GM23248 (cell line): ENCODE data around the gene ITGAL. TPM values are rescaled to one million over a fixed set of nuclear protein-coding genes. Genes with fewer than 3 reads are reported as not detected.
A peak's percentile ranks its signal among the peaks of the same experiment; 100 is the strongest.
"Not testable (repeated sequence)": the region's sequence is repeated elsewhere in the genome, so short reads cannot be mapped to it uniquely, and the experiment has no call there.

ENCODE experiments used
- DNase-seq: peaks from one replicate; pipeline ENCODE4 v3.0.0-alpha.2; 2015
- H2AFZ ChIP-seq: fragments of 200-600 bp; sonication (generic); 2 replicates; pipeline ENCODE4 v1.6.1; 2016; ENCODE audit warnings: antibody characterized with exemption
- H3F3A ChIP-seq: fragments of 200-600 bp; sonication (generic); 2 replicates; pipeline ENCODE4 v1.6.1; 2016; ENCODE audit warnings: mild to moderate bottlenecking, antibody characterized with exemption, mixed run types; ENCODE audit not compliant: insufficient read depth
- H3K27ac ChIP-seq: fragments of 200-600 bp; sonication (generic); 2 replicates; pipeline ENCODE4 v1.5.1; 2016; ENCODE audit warnings: mild to moderate bottlenecking
- H3K27me3 ChIP-seq: fragments of 200-600 bp; sonication (generic); replicated peaks from 2 replicates; pipeline ENCODE4 v1.6.1; 2016; ENCODE audit warnings: mild to moderate bottlenecking; ENCODE audit not compliant: insufficient read depth
- H3K36me3 ChIP-seq: fragments of 200-600 bp; sonication (generic); 2 replicates; pipeline ENCODE4 v1.6.1; 2016; ENCODE audit warnings: low read depth, mild to moderate bottlenecking
- H3K4me1 ChIP-seq: fragments of 200-600 bp; sonication (generic); 2 replicates; pipeline ENCODE4 v1.6.1; 2016; ENCODE audit warnings: mild to moderate bottlenecking; ENCODE audit not compliant: insufficient read depth
- H3K4me2 ChIP-seq: fragments of 200-600 bp; sonication (generic); one replicate; pipeline ENCODE4 v1.6.1; 2016; ENCODE audit warnings: mild to moderate bottlenecking; ENCODE audit not compliant: unreplicated experiment
- H3K4me3 ChIP-seq: fragments of 200-600 bp; sonication (generic); 2 replicates; pipeline ENCODE4 v1.5.1; 2016; ENCODE audit warnings: mild to moderate bottlenecking
- H3K79me2 ChIP-seq: fragments of 200-600 bp; sonication (generic); 2 replicates; pipeline ENCODE4 v1.6.1; 2016; ENCODE audit warnings: mild to moderate bottlenecking; ENCODE audit not compliant: insufficient read depth
- H3K9ac ChIP-seq: fragments of 200-600 bp; sonication (generic); 2 replicates; pipeline ENCODE4 v1.6.1; 2016; ENCODE audit warnings: mild to moderate bottlenecking
- H3K9me2 ChIP-seq: fragments of 200-600 bp; sonication (generic); 2 replicates; pipeline ENCODE4 v1.6.1; 2016; ENCODE audit warnings: mixed run types, mild to moderate bottlenecking, moderate library complexity; ENCODE audit not compliant: insufficient read depth
- H3K9me3 ChIP-seq: fragments of 200-600 bp; sonication (generic); one replicate; pipeline ENCODE4 v1.6.1; 2017; ENCODE audit warnings: low read depth
- H4K20me1 ChIP-seq: fragments of 200-600 bp; sonication (generic); 2 replicates; pipeline ENCODE4 v1.6.0; 2016; ENCODE audit not compliant: insufficient read depth
- EZH2 ChIP-seq: fragments of 200-600 bp; sonication (generic); IDR thresholded peaks from 2 replicates; pipeline ENCODE4 v1.6.1; 2018; ENCODE audit warnings: antibody characterized with exemption, mild to moderate bottlenecking; ENCODE audit not compliant: insufficient read depth, poor library complexity, severe bottlenecking
- EZH2phosphoT487 ChIP-seq: fragments of 200-600 bp; sonication (generic); IDR thresholded peaks from 2 replicates; pipeline ENCODE4 v1.6.1; 2018; ENCODE audit warnings: antibody characterized with exemption, moderate library complexity, mild to moderate bottlenecking, low read depth; ENCODE audit not compliant: insufficient read depth
- WGBS, 2 experiments: methylation state at CpG; one replicate each; pipeline ENCODE4 v1.1.6; 2015 to 2017; ENCODE audit warnings: low lambda C conversion rate in 2 of 2, low coverage in 1 of 2; ENCODE audit errors: missing lambda C conversion rate in 2 of 2; 5-methylcytosine and 5-hydroxymethylcytosine counted together
- in situ Hi-C: fragments of 300-500 bp; cut with MboI; formaldehyde crosslinking; loops from 2 replicates; pipeline ENCODE4 v1.15.0; 2020
- polyA plus RNA-seq: library from polyadenylated mRNA; unstranded; fragments of >200 nt; fragmentation: Nextera tagmentation; extraction: Ambion mirVana; gene quantifications from 2 replicates; pipeline ENCODE4 v1.2.1, GENCODE V29; 2016
- total RNA-seq: library from RNA; depleted of rRNA; stranded (reverse); fragments of >200 nt; shearing (Covaris generic); gene quantifications from 2 replicates; pipeline ENCODE4 v1.2.3, GENCODE V29; 2014

ITGAL gene
- total and polyA plus RNA-seq, 2 experiments from 2014 or later: 0.65 TPM; not detected in 1

GRCh38 chr16:30535777-30536190 is 63.2 kb downstream of the ITGAL start:
- Histone ChIP-seq H4K20me1 (no peaks in the 10 kb centered on the region), H3K27me3 (no peaks in the 10 kb centered on the region), H3K27ac (no peak overlapping the region), H3K9ac (peak overlapping the region; percentile 92), H3K9me2 (no peaks in the 10 kb centered on the region), H3K9me3 (no peaks in the 10 kb centered on the region), H2AFZ (peak overlapping the region; percentile 96), H3K4me3 (peak overlapping the region; percentile 80), H3K4me1 (no peaks in the 10 kb centered on the region), H3F3A (no peaks in the 10 kb centered on the region), H3K4me2 (peak overlapping the region; percentile 89), H3K36me3 (no peaks in the 10 kb centered on the region), H3K79me2 (peaks cover 24% of the 10 kb centered on the region)
- in situ Hi-C loops: no loop called here
- TF ChIP-seq EZH2: no peak
- TF ChIP-seq EZH2phosphoT487: no peak
- peak; percentile 86 for DNase-seq
- 38 to 41% methylated on average over 12 of the region's 12 CpGs for WGBS, 2 experiments

GRCh38 chr16:30536391-30537024 is 64.0 kb downstream of the ITGAL start:
- H3F3A ChIP-seq, H3K4me2 ChIP-seq, H3K4me3 ChIP-seq, DNase-seq, H3K27ac ChIP-seq, in situ Hi-C loops, H3K36me3 ChIP-seq, H3K9ac ChIP-seq, H3K9me2 ChIP-seq, H3K4me1 ChIP-seq, H4K20me1 ChIP-seq, H3K27me3 ChIP-seq, H3K9me3 ChIP-seq: not testable (repeated sequence)
- Histone ChIP-seq H2AFZ (peak overlapping the region; percentile 96; the same call in 1 of the 2 replicates), H3K79me2 (peaks cover 21% of the 10 kb centered on the region)
- WGBS, 2 experiments: 86 to 91% methylated on average over 13 of the region's 13 CpGs

GRCh38 chr16:30539000-30539964 is 66.7 kb downstream of the ITGAL start:
- no peak overlapping the region for H2AFZ ChIP-seq
- no peak for TF ChIP-seq EZH2phosphoT487
- H3K79me2 ChIP-seq: peaks cover 3% of the 10 kb centered on the region; the same call in 1 of the 2 replicates
- H3K27ac ChIP-seq: no peak overlapping the region
- H3K4me2 ChIP-seq: no peak overlapping the region
- no peak for DNase-seq
- no peak overlapping the region for H3K4me3 ChIP-seq
- H3K27me3 ChIP-seq: no peaks in the 10 kb centered on the region
- H3K36me3 ChIP-seq: no peaks in the 10 kb centered on the region
- H3K9ac ChIP-seq: no peak overlapping the region
- H3F3A ChIP-seq: no peaks in the 10 kb centered on the region
- no peaks in the 10 kb centered on the region for H4K20me1 ChIP-seq
- in situ Hi-C loops: no loop called here
- WGBS, 2 experiments: 62 to 63% methylated on average over 8 of the region's 8 CpGs
- H3K9me3 ChIP-seq: no peaks in the 10 kb centered on the region
- peaks cover 5% of the 10 kb centered on the region; the same call in 1 of the 2 replicates for H3K4me1 ChIP-seq
- H3K9me2 ChIP-seq: no peaks in the 10 kb centered on the region

GRCh38 chr16:30539986-30540526 is 67.5 kb downstream of the ITGAL start:
- H3K9ac ChIP-seq, DNase-seq, H3K36me3 ChIP-seq, H3K79me2 ChIP-seq, H3K4me2 ChIP-seq, H3F3A ChIP-seq, H3K27ac ChIP-seq, H3K4me1 ChIP-seq, H3K27me3 ChIP-seq, in situ Hi-C loops, H3K4me3 ChIP-seq, H3K9me3 ChIP-seq, H3K9me2 ChIP-seq, H4K20me1 ChIP-seq, H2AFZ ChIP-seq: not testable (repeated sequence)
- 90 to 93% methylated on average over 13 of the region's 13 CpGs for WGBS, 2 experiments

- H3K27me3 ChIP-seq, H3K9me2 ChIP-seq, H3K36me3 ChIP-seq, H3K27ac ChIP-seq, H3K4me1 ChIP-seq, H3K79me2 ChIP-seq, DNase-seq, H3F3A ChIP-seq, H3K9ac ChIP-seq, H4K20me1 ChIP-seq, in situ Hi-C loops, H3K4me3 ChIP-seq, H3K4me2 ChIP-seq, H3K9me3 ChIP-seq: not testable (repeated sequence)
- H2AFZ ChIP-seq: peak overlapping the region; percentile 53; the same call in 1 of the 2 replicates
- WGBS, 2 experiments: 91 to 95% methylated on average over 9 of the region's 9 CpGs
These were observed 68.4 kb downstream of the ITGAL start for GRCh38 chr16:30540916-30541464.
